MG63 (cell line): ENCODE data around the gene TPD52L2. TPM values are rescaled to one million over a fixed set of nuclear protein-coding genes. Genes with fewer than 3 reads are reported as not detected.

Experiments
- DNase-seq: peaks from one replicate; pipeline ENCODE4 v3.0.0-alpha.2; 2020
- H3K27me3 ChIP-seq: fragments of 250-450 bp; sonication (Bioruptor Pico); 2 replicates; pipeline ENCODE4 v1.5.1; 2020; ENCODE audit warnings: mild to moderate bottlenecking, moderate library complexity
- H3K36me3 ChIP-seq: fragments of 250-450 bp; sonication (Bioruptor Pico); 2 replicates; pipeline ENCODE4 v1.5.1; 2020; ENCODE audit warnings: mild to moderate bottlenecking, moderate library complexity
- H3K4me3 ChIP-seq: fragments of 250-450 bp; sonication (Bioruptor Pico); 2 replicates; pipeline ENCODE4 v1.5.1; 2020; ENCODE audit warnings: mild to moderate bottlenecking, moderate library complexity
- H3K9me3 ChIP-seq: fragments of 250-450 bp; sonication (Bioruptor Pico); 2 replicates; pipeline ENCODE4 v1.5.1; 2020; ENCODE audit warnings: mild to moderate bottlenecking, moderate library complexity
- total RNA-seq: library from RNA; depleted of rRNA; stranded (reverse); fragments of >200 nt; shearing (Covaris generic); gene quantifications from 2 replicates; pipeline ENCODE4 v1.2.3, GENCODE V29; 2014; ENCODE audit warnings: low replicate concordance

TPD52L2 gene
- total RNA-seq, 1 experiment from 2014 or later: 192 TPM

DNA sequence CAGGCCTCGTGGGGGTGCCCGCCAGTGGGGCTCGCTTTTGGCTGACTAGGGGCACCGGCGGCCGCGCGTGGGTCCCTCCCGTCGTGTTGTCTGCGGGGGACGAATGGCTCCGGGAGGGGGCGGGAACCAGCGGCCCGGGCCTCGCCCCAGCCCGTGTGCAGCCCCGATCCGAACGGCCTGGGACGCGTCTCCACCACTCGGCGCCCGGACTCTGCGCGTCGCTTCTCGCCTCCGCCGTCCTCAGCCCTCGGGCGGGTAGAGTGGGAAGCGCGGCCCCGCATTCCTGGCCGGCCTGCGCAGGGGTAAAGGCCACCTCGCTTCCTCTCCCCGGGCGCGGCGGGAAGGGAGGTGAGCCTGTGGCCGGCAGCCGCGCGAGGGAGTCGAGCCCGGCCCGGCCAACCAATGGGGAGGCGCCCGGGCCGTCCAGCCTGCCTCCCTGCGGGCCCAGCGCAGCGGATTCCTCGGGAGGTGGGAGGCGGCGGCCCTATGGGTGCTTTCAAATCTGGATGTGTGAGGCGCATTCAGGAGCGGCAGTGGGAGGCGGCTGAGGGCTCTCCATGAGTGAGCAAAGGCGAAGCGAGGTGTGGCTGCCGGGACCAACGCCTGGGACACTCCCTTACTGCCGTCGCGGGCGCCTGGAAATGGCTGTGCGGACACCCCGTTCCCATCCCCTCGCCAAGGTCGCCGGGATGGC lies 32.9 kb upstream of the TPD52L2 start:
- Histone ChIP-seq H3K27me3 (no peaks in the 10 kb centered on the region), H3K4me3 (peak overlapping the region; percentile 25; the same call in 1 of the 2 replicates), H3K9me3 (no peaks in the 10 kb centered on the region), H3K36me3 (no peaks in the 10 kb centered on the region)
- no peak for DNase-seq

GRCh38 chr20:63833776-63834490 lies 31.1 kb upstream of the TPD52L2 start:
- Histone ChIP-seq H3K36me3 (no peaks in the 10 kb centered on the region), H3K9me3 (no peaks in the 10 kb centered on the region), H3K27me3 (no peaks in the 10 kb centered on the region), H3K4me3 (no peak overlapping the region)
- peak; percentile 75 for DNase-seq

GRCh38 chr20:63834491-63834880 lies 30.6 kb upstream of the TPD52L2 start:
- Histone ChIP-seq H3K36me3 (no peaks in the 10 kb centered on the region), H3K9me3 (no peaks in the 10 kb centered on the region), H3K27me3 (no peaks in the 10 kb centered on the region), H3K4me3 (no peak overlapping the region)
- DNase-seq: no peak

DNA sequence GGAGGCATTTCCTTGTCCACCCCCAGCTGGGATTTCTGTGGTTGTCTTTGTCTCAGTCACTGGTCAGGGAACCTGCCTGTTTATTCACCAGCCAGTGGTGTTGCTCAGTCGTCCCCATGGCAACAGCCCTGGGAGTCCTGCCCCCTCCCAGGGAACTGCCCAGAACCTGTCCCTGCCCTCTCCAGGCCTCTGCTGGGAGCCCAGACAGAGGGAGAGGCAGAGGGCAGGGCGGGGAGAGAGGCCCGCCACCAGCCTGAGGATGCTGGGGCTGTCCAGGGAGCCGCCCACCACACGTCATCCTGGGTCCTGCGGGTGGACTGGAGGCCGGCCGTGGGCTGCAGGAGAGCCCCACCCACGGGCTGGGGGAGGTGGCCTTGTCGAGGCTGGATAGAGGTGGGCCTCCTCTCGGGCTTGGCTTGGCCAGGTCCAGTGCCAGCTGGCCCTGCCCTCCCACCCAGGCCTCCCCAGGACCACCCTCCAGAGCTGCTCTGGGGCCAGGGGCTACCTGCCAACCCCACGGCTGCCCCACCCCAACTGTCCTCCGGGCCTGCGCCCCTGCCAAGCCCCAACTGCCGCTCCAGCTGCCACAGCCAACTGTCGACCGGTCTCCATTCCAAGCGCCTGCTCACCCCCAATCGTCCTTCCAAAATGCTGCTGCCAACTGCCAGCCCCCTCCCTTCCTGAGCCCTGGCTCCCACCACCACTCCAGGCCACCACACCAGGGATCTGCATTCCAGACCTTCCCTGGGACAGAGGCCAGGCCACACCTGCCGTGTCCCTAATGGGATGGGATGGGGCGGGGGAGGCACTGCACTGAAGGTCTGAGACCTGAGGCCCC lies 29.8 kb upstream of the TPD52L2 start:
- Histone ChIP-seq H3K9me3 (no peaks in the 10 kb centered on the region), H3K27me3 (no peaks in the 10 kb centered on the region)

GRCh38 chr20:63836458-63837344 lies 28.4 kb upstream of the TPD52L2 start:
- Histone ChIP-seq H3K27me3 (no peaks in the 10 kb centered on the region), H3K4me3 (no peak overlapping the region), H3K36me3 (no peaks in the 10 kb centered on the region), H3K9me3 (no peaks in the 10 kb centered on the region)
- no peak for DNase-seq

More for the DNA sequence above, 29.8 kb upstream of the TPD52L2 start:
- peak overlapping the region; percentile 8; the same call in 1 of the 2 replicates for H3K4me3 ChIP-seq
- H3K36me3 ChIP-seq: no peaks in the 10 kb centered on the region
- DNase-seq: peak; percentile 100

GRCh38 chr20:63837479-63837878 lies 27.6 kb upstream of the TPD52L2 start:
- no peaks in the 10 kb centered on the region for H3K27me3 ChIP-seq
- H3K36me3 ChIP-seq: no peaks in the 10 kb centered on the region
- no peak for DNase-seq
- H3K9me3 ChIP-seq: no peaks in the 10 kb centered on the region
- no peak overlapping the region for H3K4me3 ChIP-seq

DNA sequence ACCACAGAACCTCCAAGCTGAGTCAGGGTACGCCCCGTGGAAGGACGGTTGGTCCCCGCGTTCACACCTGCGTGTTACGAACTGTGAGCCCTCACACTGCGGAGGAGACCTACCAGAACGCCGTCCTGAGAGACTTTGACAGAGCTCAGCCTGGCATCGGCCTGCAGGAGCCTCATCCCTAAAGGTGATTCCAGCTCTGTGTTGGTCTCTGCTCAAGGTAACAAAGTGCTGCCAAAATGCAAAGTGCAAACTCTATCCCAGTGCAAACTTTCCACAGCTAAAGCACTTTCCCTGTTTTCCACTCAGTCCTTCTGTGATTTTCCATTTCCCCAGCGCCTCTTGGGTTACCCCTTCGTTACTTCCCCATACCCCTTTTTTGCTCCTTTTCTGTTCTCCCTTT lies 25.4 kb upstream of the TPD52L2 start:
- DNase-seq: no peak
- H3K4me3 ChIP-seq: no peak overlapping the region
- no peaks in the 10 kb centered on the region for H3K27me3 ChIP-seq
- no peaks in the 10 kb centered on the region for H3K9me3 ChIP-seq
- H3K36me3 ChIP-seq: no peaks in the 10 kb centered on the region

- Histone ChIP-seq H3K4me3 (no peak overlapping the region), H3K9me3 (no peaks in the 10 kb centered on the region), H3K36me3 (no peaks in the 10 kb centered on the region), H3K27me3 (no peaks in the 10 kb centered on the region)
- no peak for DNase-seq
These were observed 24.7 kb upstream of the TPD52L2 start for GRCh38 chr20:63840405-63840828.

DNA sequence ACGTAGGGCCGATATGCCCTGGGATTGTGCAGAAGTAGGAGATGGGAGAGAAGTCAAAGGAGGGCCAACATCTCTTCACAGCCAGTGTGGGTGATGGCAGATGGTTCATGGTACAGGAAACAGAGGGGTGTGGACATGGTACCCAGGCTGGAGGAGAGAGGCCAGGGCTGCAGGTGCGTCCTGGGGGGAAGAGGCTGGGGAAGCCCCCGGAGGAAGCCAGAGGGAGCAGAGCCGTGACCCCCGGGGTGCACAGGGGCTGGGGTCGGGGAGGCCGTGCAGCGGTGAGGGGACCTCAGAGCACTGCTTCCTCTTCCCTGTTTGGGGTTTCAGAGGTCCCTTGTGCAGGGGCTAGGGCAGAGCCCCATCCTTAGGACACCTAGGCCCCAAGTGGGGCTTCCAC lies 22.8 kb upstream of the TPD52L2 start:
- H3K27me3 ChIP-seq: no peaks in the 10 kb centered on the region
- no peak overlapping the region for H3K4me3 ChIP-seq
- no peak for DNase-seq
- H3K36me3 ChIP-seq: no peaks in the 10 kb centered on the region
- no peaks in the 10 kb centered on the region for H3K9me3 ChIP-seq

DNA sequence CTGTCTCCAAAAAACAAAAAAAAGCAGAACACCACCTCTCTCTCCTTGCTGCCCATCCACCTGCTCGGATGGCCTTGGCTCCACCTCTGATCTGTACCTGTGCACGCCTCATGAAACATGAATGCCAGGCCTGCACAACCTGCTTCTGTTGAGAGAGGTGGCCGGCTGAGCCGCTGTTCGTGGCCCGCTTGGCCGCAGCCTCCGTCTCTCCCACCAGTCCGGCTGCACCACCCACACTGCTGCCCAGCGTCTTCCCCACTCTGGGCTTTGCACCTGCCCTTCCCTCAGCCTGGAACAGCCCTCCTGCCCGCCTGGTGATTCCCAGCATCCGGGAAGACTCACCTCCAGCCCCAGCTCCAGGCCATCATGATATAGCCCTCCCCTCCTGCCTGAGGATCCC lies 21.8 kb upstream of the TPD52L2 start:
- Histone ChIP-seq H3K9me3 (no peaks in the 10 kb centered on the region), H3K27me3 (no peaks in the 10 kb centered on the region)

GRCh38 chr20:63843778-63844177 lies 21.3 kb upstream of the TPD52L2 start:
- Histone ChIP-seq H3K9me3 (no peaks in the 10 kb centered on the region), H3K36me3 (no peaks in the 10 kb centered on the region), H3K27me3 (no peaks in the 10 kb centered on the region), H3K4me3 (no peak overlapping the region)
- no peak for DNase-seq

More for the DNA sequence above, 21.8 kb upstream of the TPD52L2 start:
- Histone ChIP-seq H3K36me3 (no peaks in the 10 kb centered on the region), H3K4me3 (no peak overlapping the region)
- no peak for DNase-seq

- DNase-seq: no peak
- Histone ChIP-seq H3K4me3 (no peak overlapping the region), H3K36me3 (no peaks in the 10 kb centered on the region), H3K9me3 (no peaks in the 10 kb centered on the region), H3K27me3 (no peaks in the 10 kb centered on the region)
These were observed 20.5 kb upstream of the TPD52L2 start for GRCh38 chr20:63844511-63844991.

DNA sequence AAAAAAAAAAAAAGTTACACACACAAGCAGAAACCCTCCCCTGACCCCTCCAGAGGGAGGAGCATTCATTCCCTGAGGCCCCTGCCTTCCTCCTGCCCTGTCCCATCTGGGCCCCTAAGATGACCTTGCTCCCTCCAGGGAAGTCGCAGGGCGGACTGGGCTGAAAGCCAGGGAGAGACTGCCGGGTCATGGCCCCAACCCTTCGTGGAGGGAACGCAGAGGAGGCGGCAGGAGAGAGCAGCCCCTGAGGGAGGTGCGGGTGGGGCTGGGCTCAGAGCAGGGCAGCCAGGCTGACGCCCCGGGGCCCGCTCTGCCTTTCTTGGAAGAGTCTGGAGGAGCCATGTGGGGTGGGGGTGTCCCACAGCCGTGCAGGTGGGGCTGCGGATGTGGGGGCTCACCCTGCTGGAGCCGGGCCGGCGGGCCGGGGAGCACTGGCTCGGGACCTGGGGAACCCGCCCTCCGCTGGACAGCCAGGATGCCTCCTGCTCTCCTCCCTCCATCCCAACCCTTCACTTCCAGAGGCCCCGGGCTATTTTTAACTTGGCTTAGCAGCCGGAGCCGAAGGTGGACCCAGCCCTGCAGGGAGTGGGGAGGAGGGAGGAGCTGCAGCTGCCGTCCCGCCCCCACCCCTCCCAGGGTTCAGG lies 18.8 kb upstream of the TPD52L2 start:
- no peaks in the 10 kb centered on the region for H3K27me3 ChIP-seq
- DNase-seq: peak; percentile 58
- no peaks in the 10 kb centered on the region for H3K9me3 ChIP-seq
- H3K36me3 ChIP-seq: no peaks in the 10 kb centered on the region
- no peak overlapping the region for H3K4me3 ChIP-seq

GRCh38 chr20:63846888-63847236 lies 18.2 kb upstream of the TPD52L2 start:
- H3K27me3 ChIP-seq: no peaks in the 10 kb centered on the region

GRCh38 chr20:63847237-63848002 lies 17.6 kb upstream of the TPD52L2 start:
- no peaks in the 10 kb centered on the region for H3K36me3 ChIP-seq
- no peak for DNase-seq
- no peaks in the 10 kb centered on the region for H3K9me3 ChIP-seq
- H3K4me3 ChIP-seq: no peak overlapping the region
- no peaks in the 10 kb centered on the region for H3K27me3 ChIP-seq

More at GRCh38 chr20:63846888-63847236, 18.2 kb upstream of the TPD52L2 start:
- DNase-seq: no peak
- no peak overlapping the region for H3K4me3 ChIP-seq
- no peaks in the 10 kb centered on the region for H3K9me3 ChIP-seq
- no peaks in the 10 kb centered on the region for H3K36me3 ChIP-seq
